ENCODE data around the gene PSMB7. TPM values are rescaled to one million over a fixed set of nuclear protein-coding genes. Genes with fewer than 3 reads are reported as not detected.

Gene PSMB7
- total and polyA plus RNA-seq, 2 of the 4 experiments (the other 2 are of a cell fraction), result 340 to 430 TPM

DNA sequence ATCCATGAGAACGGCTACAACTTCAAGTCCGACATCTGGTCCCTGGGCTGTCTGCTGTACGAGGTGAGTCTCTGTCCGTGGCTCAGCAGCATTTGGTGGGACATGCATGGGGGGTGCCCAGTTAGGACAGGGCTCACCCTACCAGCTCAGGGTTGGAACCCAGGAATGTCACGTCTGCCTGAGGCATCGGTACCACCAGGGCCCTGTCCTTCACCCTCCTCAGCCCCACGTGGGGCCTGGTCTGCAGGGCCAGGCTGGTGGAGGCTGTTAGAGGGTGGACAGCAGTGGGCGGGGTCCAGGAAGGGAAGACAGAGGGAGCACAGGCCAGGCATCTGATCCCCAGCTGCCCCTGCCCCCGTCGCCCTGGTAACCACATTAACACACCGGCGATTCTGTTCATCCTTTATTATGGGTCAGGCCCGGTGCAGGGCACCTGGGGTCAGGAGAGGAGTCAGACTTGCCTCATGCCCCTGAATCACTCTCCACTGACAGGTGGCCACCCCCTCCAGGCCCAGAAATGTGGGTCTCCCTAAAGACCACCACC lies 75.6 kb downstream of the PSMB7 start:
- no TSS peak for BruUV-seq (replicated peaks)
- in situ Hi-C loops (cut with MboI; ENCODE audit: low sequenced_read_pairs), result no loop called here

More for the DNA sequence above, 75.6 kb downstream of the PSMB7 start:
- ChIA-PET POLR2A (ENCODE audit: unreplicated experiment) (no interaction called here), CTCF (no interaction called here)
- no peak overlapping the region; the same call in 1 of the 2 replicates for H4K5ac ChIP-seq (ENCODE audit: low read depth, low read length)
- ATAC-seq (ENCODE audit: low read depth), result no peak
- H3K9me1 ChIP-seq (ENCODE audit: insufficient read depth, low read length), result 0 out of 2 replicates have a peak, but pooled peaks cover 4% of the 10 kb centered on the region
- H4K91ac ChIP-seq (ENCODE audit: insufficient read depth, low read depth, low read length), result no peak overlapping the region
- H2AK9ac ChIP-seq (replicated peaks; ENCODE audit: low read depth, low read length, poor library complexity), result no peak overlapping the region
- no peak overlapping the region for H3K23ac ChIP-seq (ENCODE audit: low read depth, low read length)
- intact Hi-C loops (cut with micrococcal nuclease) (no loop called here), dilution Hi-C loops (cut with HindIII; ENCODE audit: low sequenced_read_pairs, unreplicated experiment) (no loop called here)
- no peak overlapping the region for H3K4me2 ChIP-seq (ENCODE audit: low read depth, low read length)
- no peak overlapping the region for H3K4ac ChIP-seq (ENCODE audit: low read depth, low read length)
- H2BK20ac ChIP-seq (ENCODE audit: low read depth, low read length), result no peak overlapping the region
- no peak overlapping the region for H2AFZ ChIP-seq (replicated peaks; ENCODE audit: low read length, poor library complexity)
- no peak overlapping the region for H3K56ac ChIP-seq (ENCODE audit: extremely low read depth, insufficient read depth, low read length)
- no peak for TF ChIP-seq RAD21 (IDR thresholded peaks at IDR 0.05; ENCODE audit: low read length)
- TF ChIP-seq MAFK (IDR thresholded peaks at IDR 0.05; ENCODE audit: low read depth, low read length), result no peak
- no peak for TF ChIP-seq NFE2L2 (IDR thresholded peaks at IDR 0.05; ENCODE audit: low read depth, low read length)
- no peak for TF ChIP-seq FOS (IDR thresholded peaks at IDR 0.05; ENCODE audit: low read depth, low read length)
- no peak for TF ChIP-seq MAZ (IDR thresholded peaks at IDR 0.05; ENCODE audit: borderline replicate concordance, low read depth, low read length)
- TF ChIP-seq MXI1 (IDR thresholded peaks at IDR 0.05; ENCODE audit: borderline replicate concordance, low read depth, low read length), result no peak
- H3K9me3 ChIP-seq (ENCODE audit: control insufficient read depth, insufficient read depth, low read length), result no peaks in the 10 kb centered on the region
- 0 out of 2 replicates have a peak overlapping the region, but pooled peaks have one; percentile 22 for H3K27ac ChIP-seq (ENCODE audit: insufficient read depth, low read length)
- H3K27me3 ChIP-seq (ENCODE audit: control insufficient read depth, insufficient read depth, low read length), result no peaks in the 10 kb centered on the region
- H2BK15ac ChIP-seq (ENCODE audit: low read depth, low read length), result no peak overlapping the region
- WGBS, 2 experiments (ENCODE audit: extremely low coverage in 2 of 2, insufficient read length in 1 of 2), result no CpG with 5 or more reads among the region's 13 CpGs
- 0 out of 4 replicates have a peak overlapping the region, but pooled peaks of 1 of the 2 experiments have one; percentile 14 for H4K8ac ChIP-seq (ENCODE audit: low read depth in 2 of 2, low read length in 2 of 2)
- peaks cover 72% of the 10 kb centered on the region for H3K36me3 ChIP-seq (ENCODE audit: control insufficient read depth, insufficient read depth, low read length)
- H4K20me1 ChIP-seq (ENCODE audit: insufficient read depth, low read length), result peaks cover 16% of the 10 kb centered on the region
- no peak overlapping the region for H2BK120ac ChIP-seq (ENCODE audit: low read depth, low read length)
- no peak for DNase-seq
- H2BK5ac ChIP-seq (ENCODE audit: low read depth, low read length, poor library complexity, severe bottlenecking), result no peak overlapping the region
- peaks cover 22 to 68% of the 10 kb centered on the region in 2 experiments for H3K79me1 ChIP-seq (ENCODE audit: low read depth in 1 of 2, low read length in 2 of 2)
- H3K9ac ChIP-seq (ENCODE audit: low read depth, low read length), result no peak overlapping the region
- no peak overlapping the region for H3K18ac ChIP-seq (ENCODE audit: low read depth, low read length)
- H2AK5ac ChIP-seq (ENCODE audit: low read depth, low read length), result no peak overlapping the region
- no peak overlapping the region for H3K4me3 ChIP-seq (ENCODE audit: insufficient read depth, low read depth, low read length)
- peaks cover 20% of the 10 kb centered on the region for H3K4me1 ChIP-seq (ENCODE audit: control insufficient read depth, insufficient read depth, low read length)
- H3K14ac ChIP-seq (replicated peaks; ENCODE audit: low read depth, low read length), result no peak overlapping the region
